GM23338 (cell line): Measurements from ENCODE around the gene FOXR1. TPM values are rescaled to one million over a fixed set of nuclear protein-coding genes. Genes with fewer than 3 reads are reported as not detected.

ENCODE experiments used
- ATAC-seq: fragments of 200-7000 bp; cut with Tn5 transposase; 3 replicates; pipeline ENCODE4 v1.9.1; 2020
- DNase-seq: peaks from one replicate; pipeline ENCODE4 v3.0.0-alpha.2; 2015; ENCODE audit warnings: low spot score
- H2AFZ ChIP-seq: fragments of 200-600 bp; sonication (generic); 2 replicates; pipeline ENCODE4 v1.8.0; 2016; ENCODE audit warnings: antibody characterized with exemption, mild to moderate bottlenecking, moderate library complexity
- H3F3A ChIP-seq: fragments of 200-600 bp; sonication (generic); replicated peaks from 2 replicates; pipeline ENCODE4 v1.8.0; 2017; ENCODE audit warnings: antibody characterized with exemption, mixed run types, low read depth
- H3K27ac ChIP-seq: fragments of 200-600 bp; sonication (generic); 2 replicates; pipeline ENCODE4 v1.6.1; 2016; ENCODE audit warnings: low read depth
- H3K27me3 ChIP-seq: fragments of 200-600 bp; sonication (generic); 2 replicates; pipeline ENCODE4 v1.8.0; 2016; ENCODE audit warnings: mild to moderate bottlenecking, mixed run types, moderate library complexity; ENCODE audit not compliant: insufficient read depth
- H3K36me3 ChIP-seq: fragments of 200-600 bp; sonication (generic); 2 replicates; pipeline ENCODE4 v1.8.0; 2016; ENCODE audit warnings: mild to moderate bottlenecking; ENCODE audit not compliant: insufficient read depth
- H3K4me1 ChIP-seq: fragments of 200-600 bp; sonication (generic); 2 replicates; pipeline ENCODE4 v1.8.0; 2016; ENCODE audit warnings: mild to moderate bottlenecking, moderate library complexity; ENCODE audit not compliant: insufficient read depth
- H3K4me2 ChIP-seq: fragments of 200-600 bp; sonication (generic); 2 replicates; pipeline ENCODE4 v1.7.1; 2017; ENCODE audit warnings: mixed run types
- H3K4me3 ChIP-seq: fragments of 200-600 bp; sonication (generic); 2 replicates; pipeline ENCODE4 v1.6.1; 2016; ENCODE audit warnings: mixed run types
- H3K79me2 ChIP-seq: fragments of 200-600 bp; sonication (generic); replicated peaks from 2 replicates; pipeline ENCODE4 v1.8.0; 2017; ENCODE audit warnings: mild to moderate bottlenecking; ENCODE audit not compliant: insufficient read depth
- H3K9me2 ChIP-seq: fragments of 200-600 bp; sonication (generic); 2 replicates; pipeline ENCODE4 v1.8.0; 2017; ENCODE audit not compliant: insufficient read depth
- H4K20me1 ChIP-seq: fragments of 200-600 bp; sonication (generic); replicated peaks from 2 replicates; pipeline ENCODE4 v1.8.0; 2017; ENCODE audit warnings: mild to moderate bottlenecking; ENCODE audit not compliant: insufficient read depth
- H3K27ac Mint-ChIP-seq: 2 replicates; pipeline ENCODE4 v1.8.0; 2020; ENCODE audit warnings: inconsistent platforms, mild to moderate bottlenecking, moderate library complexity, mixed read lengths
- H3K27me3 Mint-ChIP-seq: 3 replicates; pipeline ENCODE4 v1.8.0; 2022; ENCODE audit warnings: low read depth, mild to moderate bottlenecking, moderate library complexity, mixed read lengths, inconsistent platforms; ENCODE audit not compliant: insufficient read depth, poor library complexity
- H3K36me3 Mint-ChIP-seq: 3 replicates; pipeline ENCODE4 v1.8.0; 2021; ENCODE audit warnings: low read depth, mild to moderate bottlenecking, inconsistent platforms, moderate library complexity, mixed read lengths
- H3K4me1 Mint-ChIP-seq: 3 replicates; pipeline ENCODE4 v1.8.0; 2020; ENCODE audit warnings: mild to moderate bottlenecking, inconsistent platforms, mixed read lengths
- H3K4me3 Mint-ChIP-seq: 3 replicates; pipeline ENCODE4 v1.8.0; 2021; ENCODE audit warnings: moderate library complexity, mild to moderate bottlenecking, inconsistent platforms, mixed read lengths
- H3K9me3 Mint-ChIP-seq: 3 replicates; pipeline ENCODE4 v1.8.0; 2020; ENCODE audit warnings: moderate library complexity, mild to moderate bottlenecking, inconsistent platforms, mixed read lengths
- CREB1 ChIP-seq: fragments of 250-450 bp; sonication (Bioruptor Pico); IDR thresholded peaks from 2 replicates; pipeline ENCODE4 v1.5.0; 2020; ENCODE audit warnings: low read depth, mild to moderate bottlenecking, moderate library complexity
- CTCF ChIP-seq, 2 experiments: fragments of 200-600 bp in 1 of 2; sonication (generic) in 1 of 2; conservative IDR thresholded peaks; 2 replicates each; pipeline versions ENCODE4 v1.5.1 to v1.6.1; 2016 to 2017; ENCODE audit warnings: antibody characterized with exemption in 2 of 2, low read depth in 2 of 2, mild to moderate bottlenecking in 2 of 2, moderate library complexity in 1 of 2
- ETS1 ChIP-seq: IDR thresholded peaks from 2 replicates; pipeline ENCODE4 v1.6.1; 2016; ENCODE audit warnings: antibody characterized with exemption
- EZH2 ChIP-seq: fragments of 200-600 bp; sonication (generic); IDR thresholded peaks from one replicate; pipeline ENCODE4 v1.8.0; 2017; ENCODE audit warnings: antibody characterized with exemption, mild to moderate bottlenecking, low read depth; ENCODE audit not compliant: unreplicated experiment
- EZH2phosphoT487 ChIP-seq: fragments of 200-600 bp; sonication (generic); IDR thresholded peaks from one replicate; pipeline ENCODE4 v1.8.1; 2018; ENCODE audit warnings: antibody characterized with exemption; ENCODE audit not compliant: unreplicated experiment
- JUNB ChIP-seq: IDR thresholded peaks from one replicate; pipeline ENCODE4 v1.6.1; 2016; ENCODE audit warnings: antibody characterized with exemption; ENCODE audit not compliant: unreplicated experiment
- NANOG ChIP-seq: IDR thresholded peaks from 2 replicates; pipeline ENCODE4 v1.6.1; 2016; ENCODE audit warnings: antibody characterized with exemption, borderline replicate concordance
- POLR2AphosphoS5 ChIP-seq: IDR thresholded peaks from 2 replicates; pipeline ENCODE4 v1.6.1; 2016; ENCODE audit warnings: antibody characterized with exemption, low read depth
- REST ChIP-seq: IDR thresholded peaks from one replicate; pipeline ENCODE4 v1.6.1; 2018; ENCODE audit warnings: antibody characterized with exemption; ENCODE audit not compliant: unreplicated experiment
- STAT1 ChIP-seq: IDR thresholded peaks from one replicate; pipeline ENCODE4 v1.6.1; 2016; ENCODE audit warnings: antibody characterized with exemption; ENCODE audit not compliant: unreplicated experiment
- ZNF114 ChIP-seq: fragments of 250-450 bp; sonication (Bioruptor Pico); IDR thresholded peaks from 2 replicates; pipeline ENCODE4 v1.5.0; 2020; ENCODE audit warnings: mild to moderate bottlenecking, moderate library complexity
- ZNF331 ChIP-seq: fragments of 250-450 bp; sonication (Bioruptor Pico); IDR thresholded peaks from 2 replicates; pipeline ENCODE4 v1.5.0; 2020; ENCODE audit warnings: low read depth, mild to moderate bottlenecking, moderate library complexity
- ZNF462 ChIP-seq: fragments of 250-450 bp; sonication (Bioruptor Pico); IDR thresholded peaks from 2 replicates; pipeline ENCODE4 v1.5.0; 2020; ENCODE audit warnings: mild to moderate bottlenecking, moderate library complexity
- polyA plus RNA-seq: library from polyadenylated mRNA; unstranded; fragments of >200 nt; fragmentation: Nextera tagmentation; extraction: Ambion mirVana; gene quantifications from 2 replicates; pipeline ENCODE4 v1.2.1, GENCODE V29; 2016
- total RNA-seq: library from RNA; depleted of rRNA; stranded (reverse); fragments of >200 nt; shearing (Covaris generic); gene quantifications from 2 replicates; pipeline ENCODE4 v1.2.3, GENCODE V29; 2014

Gene FOXR1
- total and polyA plus RNA-seq, 2 experiments from 2014 or later, result not detected

- DNase-seq, result no peak
- peaks cover 16% of the 10 kb centered on the region for H3K4me1 ChIP-seq
- no peaks in the 10 kb centered on the region; the same call in 2 of the 3 replicates for H3K9me3 Mint-ChIP-seq
- peaks cover 32% of the 10 kb centered on the region for H3K4me1 Mint-ChIP-seq
- H2AFZ ChIP-seq, result no peak overlapping the region
- H3K4me2 ChIP-seq, result no peak overlapping the region
- H3K9me2 ChIP-seq, result no peaks in the 10 kb centered on the region
- peaks cover 35% of the 10 kb centered on the region for H3F3A ChIP-seq
- 0 out of 2 replicates have a peak overlapping the region, but pooled peaks have one; percentile 59 for H3K27ac ChIP-seq
- no peak overlapping the region for H3K27ac Mint-ChIP-seq
- no peak overlapping the region for H3K4me3 ChIP-seq
- H3K27me3 Mint-ChIP-seq, result peaks cover 24% of the 10 kb centered on the region
- peaks cover 28% of the 10 kb centered on the region for H3K79me2 ChIP-seq
- H3K36me3 Mint-ChIP-seq, result peaks cover 73% of the 10 kb centered on the region
- no peak overlapping the region for H3K4me3 Mint-ChIP-seq
- H4K20me1 ChIP-seq, result peaks cover 15% of the 10 kb centered on the region
- TF ChIP-seq EZH2phosphoT487, result no peak
- no peak for TF ChIP-seq CREB1
- no peak for TF ChIP-seq ZNF331 (CRISPR knock-in tag)
- no peak for TF ChIP-seq ZNF462 (CRISPR knock-in tag)
- TF ChIP-seq CTCF (conservative IDR thresholded peaks at IDR 0.05; ENCODE audit: low read depth in 2 of 2), result no peak
- no peak for TF ChIP-seq NANOG
- TF ChIP-seq REST, result no peak
- no peak for TF ChIP-seq EZH2
- TF ChIP-seq JUNB, result no peak
- TF ChIP-seq POLR2AphosphoS5, result no peak
- no peak for TF ChIP-seq ETS1
- TF ChIP-seq ZNF114 (CRISPR knock-in tag), result no peak
- no peak for TF ChIP-seq STAT1
- H3K36me3 ChIP-seq, result peaks cover 34% of the 10 kb centered on the region
- peak; percentile 9; the same call in 2 of the 3 replicates for ATAC-seq
- H3K27me3 ChIP-seq, result no peaks in the 10 kb centered on the region
Measured at GRCh38 chr11:119025099-119025473, 53.5 kb downstream of the FOXR1 start.
